IMR-90 (cell line): ENCODE results near the gene GFM2. TPM values are rescaled to one million over a fixed set of nuclear protein-coding genes. Genes with fewer than 3 reads are reported as not detected.

ENCODE experiments used
- ATAC-seq: fragments of 200-7000 bp; cut with Tn5 transposase; 2 replicates; pipeline ENCODE4 v1.9.1; 2020; ENCODE audit warnings: low read depth, mild to moderate bottlenecking, moderate library complexity
- BruUV-seq: library from RNA; stranded (reverse); fragments of 400-500 nt; replicated peaks from 2 replicates; lab custom pipeline; 2021; lab: Mats Ljungman, UMichigan
- CTCF ChIA-PET: fragments of 300-600 bp; formaldehyde crosslinking; extraction: SDS; loops from one replicate; lab custom pipeline; 2021; ENCODE audit warnings: antibody characterized with exemption; lab: Yijun Ruan, JAX
- POLR2A ChIA-PET: fragments of 300-600 bp; sonication (Branson Sonifier 250); formaldehyde crosslinking; loops from one replicate; lab custom pipeline; 2022; ENCODE audit warnings: antibody characterized with exemption; ENCODE audit not compliant: unreplicated experiment; lab: Charles Lee
- DNase-seq: peaks from one replicate; pipeline ENCODE4 v3.0.0; 2013
- H2AFZ ChIP-seq: replicated peaks from 2 replicates; pipeline ENCODE3; 2013; ENCODE audit warnings: low read length, mild to moderate bottlenecking; ENCODE audit not compliant: poor library complexity
- H2AK5ac ChIP-seq: 2 replicates; pipeline ENCODE4 v1.6.1; 2013; ENCODE audit warnings: low read depth, low read length, inconsistent platforms
- H2AK9ac ChIP-seq: replicated peaks from 2 replicates; pipeline ENCODE3; 2013; ENCODE audit warnings: mild to moderate bottlenecking, low read depth, low read length, moderate library complexity; ENCODE audit not compliant: poor library complexity
- H2BK120ac ChIP-seq: 2 replicates; pipeline ENCODE4 v1.6.1; 2013; ENCODE audit warnings: low read depth, low read length, inconsistent platforms
- H2BK15ac ChIP-seq: 3 replicates; pipeline ENCODE4 v1.6.1; 2013; ENCODE audit warnings: low read depth, low read length, inconsistent platforms
- H2BK20ac ChIP-seq: 2 replicates; pipeline ENCODE4 v1.6.1; 2013; ENCODE audit warnings: low read depth, mild to moderate bottlenecking, inconsistent platforms, low read length, moderate library complexity
- H2BK5ac ChIP-seq: 2 replicates; pipeline ENCODE4 v1.6.1; 2013; ENCODE audit warnings: mild to moderate bottlenecking, low read depth, low read length, inconsistent platforms; ENCODE audit not compliant: poor library complexity, severe bottlenecking
- H3K14ac ChIP-seq: replicated peaks from 2 replicates; pipeline ENCODE4 v1.6.1; 2013; ENCODE audit warnings: low read depth, low read length, inconsistent platforms
- H3K18ac ChIP-seq: 2 replicates; pipeline ENCODE4 v1.6.1; 2013; ENCODE audit warnings: low read depth, low read length, control low read depth
- H3K23ac ChIP-seq: 2 replicates; pipeline ENCODE4 v1.6.1; 2013; ENCODE audit warnings: low read depth, low read length, inconsistent platforms
- H3K27ac ChIP-seq: 2 replicates; pipeline ENCODE4 v1.5.1; 2013; ENCODE audit warnings: mild to moderate bottlenecking, control low read depth, low read length; ENCODE audit not compliant: insufficient read depth
- H3K27me3 ChIP-seq: 2 replicates; pipeline ENCODE4 v1.6.1; 2013; ENCODE audit warnings: low read length; ENCODE audit not compliant: control insufficient read depth, insufficient read depth
- H3K36me3 ChIP-seq: 2 replicates; pipeline ENCODE4 v1.6.1; 2013; ENCODE audit warnings: low read length, mixed read lengths; ENCODE audit not compliant: control insufficient read depth, insufficient read depth
- H3K4ac ChIP-seq: 2 replicates; pipeline ENCODE4 v1.6.1; 2013; ENCODE audit warnings: low read depth, low read length, inconsistent platforms
- H3K4me1 ChIP-seq: 2 replicates; pipeline ENCODE4 v1.6.1; 2013; ENCODE audit warnings: low read length, mixed read lengths; ENCODE audit not compliant: control insufficient read depth, insufficient read depth
- H3K4me2 ChIP-seq: 2 replicates; pipeline ENCODE4 v1.6.1; 2013; ENCODE audit warnings: low read depth, mild to moderate bottlenecking, control low read depth, low read length, moderate library complexity
- H3K4me3 ChIP-seq: 2 replicates; pipeline ENCODE4 v1.5.1; 2013; ENCODE audit warnings: low read depth, mild to moderate bottlenecking, control low read depth, low read length, moderate library complexity; ENCODE audit not compliant: insufficient read depth
- H3K56ac ChIP-seq: 2 replicates; pipeline ENCODE4 v1.6.1; 2013; ENCODE audit warnings: low read length, inconsistent platforms; ENCODE audit not compliant: insufficient read depth; ENCODE audit errors: extremely low read depth
- H3K79me1 ChIP-seq, 2 experiments: 2 replicates each; pipeline ENCODE4 v1.6.1; 2013; ENCODE audit warnings: low read length in 2 of 2, inconsistent platforms in 1 of 2, low read depth in 1 of 2
- H3K9ac ChIP-seq: 2 replicates; pipeline ENCODE4 v1.6.1; 2013; ENCODE audit warnings: low read depth, low read length, control low read depth
- H3K9me1 ChIP-seq: 2 replicates; pipeline ENCODE4 v1.6.1; 2013; ENCODE audit warnings: low read length, inconsistent platforms; ENCODE audit not compliant: insufficient read depth
- H3K9me3 ChIP-seq: 2 replicates; pipeline ENCODE4 v1.6.1; 2013; ENCODE audit warnings: low read length; ENCODE audit not compliant: control insufficient read depth, insufficient read depth
- H4K20me1 ChIP-seq: 2 replicates; pipeline ENCODE4 v1.6.1; 2013; ENCODE audit warnings: low read length, inconsistent platforms; ENCODE audit not compliant: insufficient read depth
- H4K5ac ChIP-seq: 2 replicates; pipeline ENCODE4 v1.6.1; 2013; ENCODE audit warnings: mild to moderate bottlenecking, low read depth, low read length, control low read depth
- H4K8ac ChIP-seq, 2 experiments: 2 replicates each; pipeline ENCODE4 v1.6.1; 2013; ENCODE audit warnings: low read depth in 2 of 2, low read length in 2 of 2, control low read depth in 1 of 2, inconsistent platforms in 1 of 2
- H4K91ac ChIP-seq: 2 replicates; pipeline ENCODE4 v1.6.1; 2013; ENCODE audit warnings: low read depth, low read length, inconsistent platforms; ENCODE audit not compliant: insufficient read depth
- BHLHE40 ChIP-seq: fragments of 150-350 bp; IDR thresholded peaks from 2 replicates; pipeline ENCODE4 v1.6.1; 2016; ENCODE audit warnings: mild to moderate bottlenecking, low read depth, low read length
- CEBPB ChIP-seq: IDR thresholded peaks from 2 replicates; pipeline ENCODE4 v1.6.1; 2012; ENCODE audit warnings: low read depth, low read length, improper control_type of control experiment
- CTCF ChIP-seq: conservative IDR thresholded peaks from 2 replicates; pipeline ENCODE4 v1.5.1; 2012; ENCODE audit warnings: mild to moderate bottlenecking, low read depth, low read length, improper control_type of control experiment
- ELK1 ChIP-seq: fragments of 150-350 bp; IDR thresholded peaks from 2 replicates; pipeline ENCODE4 v1.6.1; 2016; ENCODE audit warnings: low read depth, mild to moderate bottlenecking, low read length, moderate library complexity, borderline replicate concordance
- FOS ChIP-seq: fragments of 150-350 bp; IDR thresholded peaks from 2 replicates; pipeline ENCODE4 v1.6.1; 2016; ENCODE audit warnings: low read depth, low read length
- MAZ ChIP-seq: IDR thresholded peaks from 2 replicates; pipeline ENCODE4 v1.6.1; 2012; ENCODE audit warnings: low read depth, mild to moderate bottlenecking, low read length, improper control_type of control experiment, moderate library complexity, borderline replicate concordance
- NFE2L2 ChIP-seq: fragments of 150-350 bp; IDR thresholded peaks from 2 replicates; pipeline ENCODE4 v1.6.1; 2016; ENCODE audit warnings: low read depth, mild to moderate bottlenecking, low read length
- POLR2A ChIP-seq: IDR thresholded peaks from 2 replicates; pipeline ENCODE4 v1.6.1; 2012; ENCODE audit warnings: mild to moderate bottlenecking, low read depth, low read length
- RAD21 ChIP-seq: IDR thresholded peaks from 2 replicates; pipeline ENCODE4 v1.6.1; 2012; ENCODE audit warnings: low read length, improper control_type of control experiment
- RCOR1 ChIP-seq: IDR thresholded peaks from 2 replicates; pipeline ENCODE4 v1.6.1; 2012; ENCODE audit warnings: mild to moderate bottlenecking, low read length, improper control_type of control experiment; ENCODE audit not compliant: insufficient replicate concordance
- RFX5 ChIP-seq: IDR thresholded peaks from 2 replicates; pipeline ENCODE4 v1.8.0; 2012; ENCODE audit warnings: low read depth, mild to moderate bottlenecking, low read length, moderate library complexity
- SMC3 ChIP-seq: fragments of 150-350 bp; IDR thresholded peaks from 2 replicates; pipeline ENCODE4 v1.6.1; 2016; ENCODE audit warnings: low read depth, mild to moderate bottlenecking, antibody characterized with exemption, low read length, moderate library complexity
- WGBS, 2 experiments: methylation state at CpG; one replicate each; pipeline versions ENCODE4 v1.1.5 to v1.1.7; 2013; ENCODE audit warnings: missing lambda C conversion rate in 2 of 2; ENCODE audit not compliant: insufficient read length in 1 of 2; ENCODE audit errors: extremely low coverage in 2 of 2; 5-methylcytosine and 5-hydroxymethylcytosine counted together
- dilution Hi-C: fragments of 300-500 bp; cut with HindIII; formaldehyde crosslinking; loops from one replicate; pipeline ENCODE4 v1.14.3; 2018; ENCODE audit warnings: low sequenced_read_pairs; ENCODE audit not compliant: unreplicated experiment
- in situ Hi-C: fragments of 300-500 bp; cut with MboI; formaldehyde crosslinking; loops from 3 replicates; pipeline ENCODE4 v1.14.3; 2019; ENCODE audit warnings: low sequenced_read_pairs, inconsistent platforms, mixed read lengths
- intact Hi-C: fragments of 100-400 bp; cut with micrococcal nuclease; formaldehyde crosslinking; loops from 2 replicates; pipeline ENCODE4 v1.10.0; 2022
- polyA plus RNA-seq, 3 experiments: library from polyadenylated mRNA; depleted of rRNA; stranded (reverse); fragments of >200 nt; gene quantifications; 2 replicates each; pipeline ENCODE4 v1.2.3, GENCODE V29; 2012; ENCODE audit warnings: low replicate concordance in 1 of 3
- total RNA-seq: library from RNA; depleted of rRNA; stranded (reverse); fragments of >200 nt; gene quantifications from 2 replicates; pipeline ENCODE4 v1.2.3, GENCODE V29; 2012
- TF ChIP-seq, protein P1 (sequence below): fragments of 150-350 bp; IDR thresholded peaks from 2 replicates; pipeline ENCODE4 v1.6.1; 2017; ENCODE audit warnings: mild to moderate bottlenecking, antibody characterized with exemption, low read length, low read depth

GFM2 gene
- total and polyA plus RNA-seq, 2 of the 4 experiments (the other 2 are of a cell fraction) = 23.3 to 45.7 TPM

DNA sequence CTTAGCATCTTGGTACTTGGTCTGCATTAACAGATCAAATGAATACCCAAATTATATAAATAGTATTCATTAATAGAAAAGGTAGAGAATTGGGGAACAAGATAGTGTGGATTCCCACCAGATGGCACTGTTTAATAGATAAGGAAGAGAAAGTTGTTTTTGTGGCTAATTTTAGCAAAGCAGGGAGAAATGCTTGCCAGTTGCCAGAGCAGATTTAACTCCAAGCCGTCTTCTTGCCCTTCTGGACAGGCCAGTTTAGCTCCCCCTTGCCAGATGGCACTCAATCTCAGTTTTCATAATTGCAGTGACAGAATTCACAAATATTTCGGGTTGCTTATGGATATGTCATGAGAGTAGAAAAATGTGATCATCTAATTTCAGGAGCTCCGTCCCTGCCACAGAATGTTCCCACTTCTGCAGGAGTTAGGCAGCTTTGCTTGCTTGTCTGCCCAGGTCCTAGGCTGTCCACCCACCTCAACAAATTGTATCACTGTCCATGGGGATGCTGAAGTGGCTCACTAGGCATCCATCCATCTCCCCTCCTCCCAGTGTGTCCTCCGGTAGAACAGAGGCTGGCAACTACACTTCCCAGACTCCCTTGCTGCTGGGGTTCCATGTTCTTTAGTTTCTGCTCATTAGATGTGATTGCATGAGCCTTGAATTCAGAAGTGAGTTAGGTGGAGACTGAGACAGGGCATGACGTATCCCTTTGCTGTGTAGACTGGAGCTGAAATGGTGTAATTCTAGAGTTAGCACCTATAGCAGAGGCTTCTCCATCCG, 93.7 kb downstream of the GFM2 start:
- Histone ChIP-seq H2BK120ac (no peak overlapping the region; the same call in 1 of the 2 replicates), H4K5ac (no peak overlapping the region), H3K4me3 (no peak overlapping the region), H3K14ac (0 out of 2 replicates have a peak overlapping the region, but pooled peaks have one; percentile 25), H2BK15ac (0 out of 3 replicates have a peak overlapping the region, but pooled peaks have one; percentile 13), H3K9me1 (peaks cover 5% of the 10 kb centered on the region; the same call in 1 of the 2 replicates), H3K4me2 (peak overlapping the region; percentile 69), H3K27me3 (peaks cover 3% of the 10 kb centered on the region; the same call in 1 of the 2 replicates), H2BK5ac (no peak overlapping the region), H3K4me1 (peaks cover 3% of the 10 kb centered on the region), H2AFZ (peak overlapping the region; percentile 69), H3K9me3 (no peaks in the 10 kb centered on the region), H3K27ac (no peak overlapping the region), H2BK20ac (peak overlapping the region; percentile 57; the same call in 1 of the 2 replicates), H3K18ac (no peak overlapping the region), H3K79me1 (no peaks in the 10 kb centered on the region), H2AK5ac (peak overlapping the region; percentile 62; the same call in 1 of the 2 replicates), H3K23ac (no peak overlapping the region), H3K56ac (no peak overlapping the region), H4K20me1 (no peaks in the 10 kb centered on the region), H3K4ac (peak overlapping the region; percentile 37), H3K9ac (peak overlapping the region; percentile 39), H2AK9ac (no peak overlapping the region), H4K91ac (no peak overlapping the region; the same call in 1 of the 2 replicates), H3K36me3 (no peaks in the 10 kb centered on the region), H4K8ac (peak overlapping the region in 1 of 2 experiments; percentile 75; a peak in 2 of 4 replicates)
- no CpG with 5 or more reads among the region's 6 CpGs for WGBS, 2 experiments
- TF ChIP-seq, protein P1, sequence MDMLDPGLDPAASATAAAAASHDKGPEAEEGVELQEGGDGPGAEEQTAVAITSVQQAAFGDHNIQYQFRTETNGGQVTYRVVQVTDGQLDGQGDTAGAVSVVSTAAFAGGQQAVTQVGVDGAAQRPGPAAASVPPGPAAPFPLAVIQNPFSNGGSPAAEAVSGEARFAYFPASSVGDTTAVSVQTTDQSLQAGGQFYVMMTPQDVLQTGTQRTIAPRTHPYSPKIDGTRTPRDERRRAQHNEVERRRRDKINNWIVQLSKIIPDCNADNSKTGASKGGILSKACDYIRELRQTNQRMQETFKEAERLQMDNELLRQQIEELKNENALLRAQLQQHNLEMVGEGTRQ = no peak
- TF ChIP-seq BHLHE40 (no peak), CTCF (peak; percentile 71), NFE2L2 (no peak), RFX5 (no peak), FOS (no peak), SMC3 (peak; percentile 77), CEBPB (no peak), RCOR1 (no peak), POLR2A (no peak), ELK1 (no peak), MAZ (no peak), RAD21 (peak; percentile 72)
- in situ Hi-C loops (loop anchor here (25.0 kb wide), 1 partner anchor 589 kb away; no protein-coding TSS in a partner anchor), intact Hi-C loops (loop anchor here (1.0 to 5.0 kb wide), 3 partner anchors 246 to 594 kb away; partner anchors contain the start of gene GCNT4), dilution Hi-C loops (no loop called here)
- ChIA-PET POLR2A (no interaction called here), CTCF (interaction anchor here (1.0 to 1.2 kb wide), 5 partner anchors 11 to 252 kb away, joined by 3 to 5 read pairs (median 3); no protein-coding TSS in a partner anchor)
- DNase-seq = peak; percentile 67
- BruUV-seq = no TSS peak
- ATAC-seq = peak; percentile 78
